GM11168 (cell line): ENCODE data around the gene HLA-DOA.

ENCODE experiments used
- in situ Hi-C: fragments of 300-500 bp; cut with MboI; formaldehyde crosslinking; loops from one replicate; pipeline ENCODE4 v1.12.0; 2022; ENCODE audit warnings: low sequenced_read_pairs; ENCODE audit not compliant: unreplicated experiment

Gene HLA-DOA

GRCh38 chr6:32982084-32982701 is 27.2 kb downstream of the HLA-DOA start:
- in situ Hi-C loops, result no loop called here

GRCh38 chr6:32980488-32981038 is 28.8 kb downstream of the HLA-DOA start:
- in situ Hi-C loops, result no loop called here

GRCh38 chr6:32979720-32980487 is 29.5 kb downstream of the HLA-DOA start:
- in situ Hi-C loops, result loop anchor here (10.0 kb wide), 1 partner anchor 95 kb away; no protein-coding TSS in a partner anchor

GRCh38 chr6:32977953-32978324 is 31.5 kb downstream of the HLA-DOA start:
- in situ Hi-C loops, result loop anchor here (10.0 kb wide), 1 partner anchor 93 kb away; no protein-coding TSS in a partner anchor

- in situ Hi-C loops, result loop anchor here (10.0 kb wide), 1 partner anchor 93 kb away; no protein-coding TSS in a partner anchor
These were observed 32.0 kb downstream of the HLA-DOA start for GRCh38 chr6:32977272-32977952.

- in situ Hi-C loops, result loop anchor here (10.0 kb wide), 1 partner anchor 92 kb away; no protein-coding TSS in a partner anchor
These were observed 32.9 kb downstream of the HLA-DOA start for GRCh38 chr6:32976334-32977069.

GRCh38 chr6:32975886-32976285 is 33.5 kb downstream of the HLA-DOA start:
- in situ Hi-C loops, result loop anchor here (10.0 kb wide), 1 partner anchor 91 kb away; no protein-coding TSS in a partner anchor

GRCh38 chr6:32974541-32975308 is 34.7 kb downstream of the HLA-DOA start:
- in situ Hi-C loops, result loop anchor here (10.0 kb wide), 1 partner anchor 90 kb away; no protein-coding TSS in a partner anchor

GRCh38 chr6:32974016-32974333 is 35.4 kb downstream of the HLA-DOA start:
- in situ Hi-C loops, result loop anchor here (10.0 kb wide), 1 partner anchor 89 kb away; no protein-coding TSS in a partner anchor

- in situ Hi-C loops, result loop anchor here (10.0 kb wide), 1 partner anchor 89 kb away; no protein-coding TSS in a partner anchor
These were observed 36.0 kb downstream of the HLA-DOA start for GRCh38 chr6:32973144-32974015.

- in situ Hi-C loops, result loop anchor here (10.0 kb wide), 1 partner anchor 88 kb away; no protein-coding TSS in a partner anchor
These were observed 36.8 kb downstream of the HLA-DOA start for GRCh38 chr6:32972353-32973143.

- in situ Hi-C loops, result loop anchor here (10.0 kb wide), 1 partner anchor 87 kb away; no protein-coding TSS in a partner anchor
These were observed 37.6 kb downstream of the HLA-DOA start for GRCh38 chr6:32971581-32972352.

- in situ Hi-C loops, result loop anchor here (10.0 kb wide), 1 partner anchor 86 kb away; no protein-coding TSS in a partner anchor
These were observed 38.2 kb downstream of the HLA-DOA start for GRCh38 chr6:32971242-32971580.

- in situ Hi-C loops, result loop anchor here (10.0 kb wide), 1 partner anchor 86 kb away; no protein-coding TSS in a partner anchor
These were observed 38.8 kb downstream of the HLA-DOA start for GRCh38 chr6:32970413-32971241.

- in situ Hi-C loops, result loop anchor here (10.0 kb wide), 1 partner anchor 85 kb away; no protein-coding TSS in a partner anchor
These were observed 39.5 kb downstream of the HLA-DOA start for GRCh38 chr6:32969685-32970412.
